GM18507 (cell line): ENCODE results near the gene RHEBL1.
A peak's percentile ranks its signal among the peaks of the same experiment; 100 is the strongest.

Source experiments
- DNase-seq: peaks from one replicate; pipeline ENCODE4 v3.0.0; 2011; ENCODE audit warnings: low read depth; ENCODE audit not compliant: insufficient read length; ENCODE audit errors: extremely low spot score
- FAIRE-seq: peaks from 2 replicates; lab custom pipeline; 2011; peaks lifted over from hg19 to GRCh38; lab: Jason Lieb, UNC

The RHEBL1 gene

GRCh38 chr12:49069507-49070346, at the start of gene RHEBL1:
Gene RHEBL1, minus strand, starts transcription at chr12:49069979. Its CDS starts 194 bp downstream, at chr12:49069785.
- DNase-seq (peak; percentile 97), FAIRE-seq (peak; percentile 98)

DNA sequence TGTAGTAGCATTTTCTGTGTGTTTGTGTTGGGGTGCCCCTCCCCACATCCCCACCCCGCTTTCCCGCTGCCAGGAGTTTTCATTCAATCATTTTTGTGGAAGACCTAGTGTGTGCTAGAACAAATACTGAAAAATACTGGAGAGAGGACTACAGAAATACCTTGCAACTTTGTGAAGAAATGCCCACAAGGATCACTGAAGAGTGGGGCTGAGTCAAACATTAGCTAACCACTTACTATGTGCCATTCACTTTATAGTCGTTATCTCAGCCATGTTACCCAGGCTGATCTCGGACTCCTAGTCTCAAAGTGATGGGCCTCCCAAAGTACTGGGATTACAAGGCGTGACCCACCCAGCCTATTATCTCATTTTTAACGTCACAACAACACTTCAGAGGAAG, 41.4 kb upstream of the RHEBL1 start:
- FAIRE-seq (no peak), DNase-seq (no peak)

DNA sequence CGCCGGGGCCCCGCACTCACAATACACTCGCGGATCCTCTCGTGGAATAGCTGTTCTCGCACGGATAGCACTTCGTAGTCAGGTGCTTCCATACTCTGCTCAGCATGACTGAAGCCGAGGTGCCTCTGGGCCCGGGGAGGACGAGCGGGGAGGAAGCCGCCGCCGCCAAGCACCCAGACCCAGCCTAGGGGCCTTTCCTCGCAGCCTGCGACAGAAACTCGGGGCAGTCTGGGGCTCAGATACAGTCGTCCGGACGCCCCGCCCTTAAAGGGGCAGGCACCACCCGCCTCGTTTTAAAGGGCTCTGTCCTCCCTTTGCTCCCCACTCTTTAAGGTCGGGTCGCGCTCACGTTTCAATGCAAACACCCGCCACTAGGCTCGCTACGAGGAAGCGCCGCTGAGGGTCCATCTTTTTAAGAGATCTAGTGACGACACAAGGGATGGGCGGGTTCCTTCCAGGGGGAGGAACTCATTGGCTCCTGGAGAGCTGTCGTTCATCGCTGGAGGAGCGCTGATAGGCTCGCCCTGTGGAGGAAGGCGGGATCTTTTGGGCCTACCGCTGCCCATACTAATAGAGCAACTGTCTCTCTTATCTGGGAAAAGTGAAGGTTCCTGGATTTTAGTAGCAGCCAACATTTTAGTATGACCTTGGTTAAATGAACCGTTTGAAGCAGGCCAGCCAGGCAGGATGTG, 40.8 kb upstream of the RHEBL1 start, which contains the start of gene LMBR1L:
Gene LMBR1L (minus strand): TSS at position 384 of the 692 bp plus-strand sequence. CDS start 292 bp downstream, at position 92.
- FAIRE-seq, result peak; percentile 98

DNA sequence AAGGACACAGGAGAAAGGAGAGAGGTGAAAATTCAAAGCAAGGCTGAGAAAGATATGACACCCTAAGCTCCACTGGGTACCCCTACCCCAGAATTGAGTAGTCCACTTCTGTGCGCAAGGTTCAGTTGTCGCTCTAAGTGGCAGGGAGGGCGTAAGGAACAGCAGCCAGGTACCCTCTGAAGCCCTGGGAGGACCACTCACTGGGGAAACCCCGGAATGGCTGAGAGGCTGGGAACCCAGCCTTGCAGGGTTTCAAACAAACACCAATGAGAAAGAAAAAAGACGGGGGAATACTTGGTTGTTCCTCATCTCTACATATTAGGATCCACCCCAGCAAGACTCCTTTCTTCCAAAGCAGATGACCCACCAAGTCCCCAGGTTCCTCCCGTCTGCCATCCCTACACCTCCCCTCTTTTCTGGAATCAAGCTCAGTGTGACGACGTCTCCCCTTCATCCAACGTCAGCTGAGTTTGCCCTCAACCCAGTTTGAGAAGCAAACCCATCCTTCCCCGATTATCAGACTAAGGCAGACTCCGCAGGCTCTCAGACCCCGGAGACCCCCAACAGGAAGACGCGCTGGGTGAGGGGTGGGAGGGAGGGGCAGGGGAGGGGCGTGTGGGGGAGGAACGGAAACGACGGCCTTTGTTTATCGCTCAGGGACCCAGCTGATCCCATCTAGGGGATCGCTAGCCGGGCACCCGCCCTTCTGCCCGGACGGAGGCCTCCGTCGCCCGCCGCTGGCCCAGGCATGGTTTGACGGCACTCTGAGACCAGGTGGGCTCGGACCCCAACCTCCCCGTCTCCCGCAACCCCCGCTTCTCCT, 40.1 kb upstream of the RHEBL1 start:
- no peak for DNase-seq
- FAIRE-seq, result no peak

More for the DNA sequence above, 40.8 kb upstream of the RHEBL1 start, which contains the start of gene LMBR1L:
- DNase-seq, result peak; percentile 98

DNA sequence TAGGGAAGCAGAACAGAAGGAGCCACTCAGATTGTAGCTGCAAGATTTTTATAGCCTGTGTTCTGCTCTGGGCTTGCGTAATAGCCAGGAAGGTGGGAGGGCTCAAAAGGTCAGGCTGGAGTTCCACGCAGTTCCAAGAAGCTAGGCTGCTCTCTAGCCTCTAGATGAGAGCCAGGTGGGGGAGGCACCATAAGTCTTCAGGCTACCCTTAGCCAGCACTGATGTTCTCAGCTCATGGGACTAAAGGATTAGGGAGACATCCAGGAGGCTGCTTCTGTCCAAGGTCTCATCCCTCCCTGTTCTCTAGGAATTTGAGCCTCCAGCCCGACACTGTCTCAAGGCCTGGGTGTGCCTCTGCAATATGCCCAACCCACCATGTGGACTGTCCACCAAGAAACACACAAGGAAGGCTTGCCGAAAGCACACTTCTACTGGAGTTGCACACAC, 39.2 kb upstream of the RHEBL1 start:
- FAIRE-seq (no peak), DNase-seq (no peak)

- FAIRE-seq (no peak), DNase-seq (no peak)
Measured at GRCh38 chr12:49105504-49106084, 35.8 kb upstream of the RHEBL1 start.

- DNase-seq (no peak), FAIRE-seq (no peak)
Measured at GRCh38 chr12:49104822-49105221, 35.0 kb upstream of the RHEBL1 start.

DNA sequence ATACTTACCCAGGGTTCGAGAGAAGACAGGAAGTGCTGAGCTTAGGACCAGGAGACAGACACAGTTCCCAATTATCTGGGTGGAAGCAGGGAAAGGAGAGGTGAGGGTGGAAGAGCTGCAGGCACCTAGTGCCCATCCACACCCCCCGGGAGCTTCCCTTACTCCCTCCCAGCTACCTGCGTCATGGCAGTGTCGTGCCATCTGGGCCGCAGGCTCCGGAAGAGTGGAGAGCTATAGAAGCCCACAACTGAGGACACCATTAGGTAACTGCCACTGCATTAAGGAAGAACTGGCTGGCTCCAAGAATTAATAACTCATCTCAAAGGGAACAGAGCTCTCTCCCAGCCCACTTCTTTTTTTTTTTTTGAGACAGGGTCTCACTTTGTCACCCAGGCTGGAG, 30.6 kb upstream of the RHEBL1 start:
- no peak for DNase-seq
- FAIRE-seq, result no peak

- FAIRE-seq (no peak), DNase-seq (no peak)
Measured at GRCh38 chr12:49098703-49099102, 28.9 kb upstream of the RHEBL1 start.

- peak; percentile 48 for DNase-seq
- FAIRE-seq, result peak; percentile 84
Measured at GRCh38 chr12:49098035-49098451, 28.3 kb upstream of the RHEBL1 start.

DNA sequence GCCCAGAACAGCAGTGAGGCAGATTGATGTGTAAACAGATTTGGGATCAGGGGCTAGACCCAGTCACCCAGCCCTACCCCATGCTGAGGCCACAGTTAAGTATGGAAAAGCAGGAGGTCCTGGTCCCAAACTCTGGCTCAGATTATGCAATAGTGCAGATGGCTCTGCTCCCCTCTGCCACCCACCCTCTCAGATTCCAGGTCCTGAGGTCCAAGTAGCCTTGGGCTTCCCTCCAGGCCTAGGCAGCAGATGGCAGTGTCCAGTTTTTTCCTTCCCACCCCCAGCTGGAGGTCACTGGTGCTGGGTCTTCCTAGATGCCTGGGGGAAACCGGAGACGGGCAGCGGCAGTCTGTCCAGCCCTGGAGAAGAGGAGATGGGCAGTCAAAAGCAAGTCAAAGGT, 27.6 kb upstream of the RHEBL1 start:
- no peak for DNase-seq
- FAIRE-seq, result no peak

DNA sequence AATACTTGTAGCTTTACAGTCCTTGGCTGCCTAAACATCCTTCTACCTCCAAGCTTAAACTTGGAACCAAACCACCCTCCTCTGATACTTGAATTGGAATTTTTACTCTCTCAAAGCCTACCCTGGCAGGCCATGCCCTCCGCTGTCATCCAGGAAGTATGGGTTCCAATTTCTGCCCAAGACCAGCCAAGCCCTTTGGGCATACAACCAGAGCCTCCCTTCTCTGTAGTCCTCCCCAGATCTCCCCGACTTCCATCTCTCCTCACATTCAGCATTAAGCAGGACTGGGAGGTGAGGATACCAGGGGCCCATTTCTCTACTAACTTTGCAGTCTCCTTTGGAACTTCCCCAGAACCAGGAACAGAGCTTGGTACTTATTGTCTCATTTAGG, 25.2 kb upstream of the RHEBL1 start:
- FAIRE-seq (no peak), DNase-seq (no peak)

GRCh38 chr12:49094160-49094974, 24.6 kb upstream of the RHEBL1 start, which contains the start of gene DHH:
Gene DHH, minus strand, starts transcription at chr12:49094801. Its CDS starts 289 bp downstream, at chr12:49094512.
- no peak for FAIRE-seq
- no peak for DNase-seq

DNA sequence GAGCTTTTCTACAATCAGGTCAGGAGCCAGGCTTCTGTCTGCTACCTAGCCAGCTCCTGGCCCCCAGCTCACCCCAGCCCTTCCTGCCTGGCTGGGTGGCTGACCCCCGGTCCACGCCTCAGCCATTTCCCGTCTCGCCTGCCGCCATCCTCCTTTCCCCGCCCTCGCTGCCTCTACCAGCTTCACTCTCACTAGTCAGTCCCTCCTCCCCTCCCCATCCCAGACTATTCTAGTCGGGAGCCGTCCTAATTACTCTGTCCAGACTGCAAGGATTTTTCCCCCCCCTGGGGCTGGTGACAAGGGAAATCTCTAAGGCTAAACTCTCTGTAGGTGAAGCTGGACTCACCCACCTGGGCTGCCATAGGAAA, 24.0 kb upstream of the RHEBL1 start:
- FAIRE-seq (no peak), DNase-seq (no peak)

GRCh38 chr12:49092816-49093406, 23.1 kb upstream of the RHEBL1 start:
- DNase-seq (no peak), FAIRE-seq (no peak)

DNA sequence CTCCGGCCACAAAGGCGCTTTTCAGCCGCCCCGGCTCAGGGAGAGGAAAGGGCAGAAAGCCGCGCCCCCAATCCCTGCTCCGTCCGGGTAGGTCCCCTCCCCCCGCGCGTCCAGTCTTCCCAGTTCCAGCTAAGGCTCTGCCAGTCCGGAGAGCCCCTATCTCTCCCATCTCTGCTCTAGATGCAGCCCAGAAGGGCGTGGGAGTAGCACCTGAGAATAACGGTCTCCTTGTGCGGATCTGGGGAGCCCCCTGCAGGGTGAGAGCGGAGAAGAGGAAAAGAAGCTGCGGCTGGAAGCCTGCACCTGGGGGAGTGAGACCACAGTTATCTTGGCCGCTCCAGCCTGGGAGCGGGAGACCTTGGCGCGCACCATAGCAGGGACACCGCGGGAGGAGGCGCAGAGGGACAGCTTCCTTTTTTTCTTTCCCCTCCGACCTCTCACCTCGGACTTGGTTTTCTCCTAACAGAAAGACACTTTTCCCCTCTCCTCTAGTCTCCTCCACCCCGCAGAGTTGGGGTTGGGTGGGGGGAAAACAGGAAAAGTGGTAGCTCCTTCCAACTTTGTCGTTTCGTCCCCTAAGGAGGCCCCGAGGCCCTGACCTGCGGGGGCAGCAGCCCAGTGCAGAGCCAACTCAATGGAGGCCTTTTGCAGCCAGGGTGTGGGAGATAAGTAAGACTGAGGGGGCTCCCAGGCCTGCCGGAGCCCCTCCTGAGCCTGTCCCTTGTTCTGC, 22.5 kb upstream of the RHEBL1 start:
- DNase-seq (peak; percentile 59), FAIRE-seq (peak; percentile 67)

DNA sequence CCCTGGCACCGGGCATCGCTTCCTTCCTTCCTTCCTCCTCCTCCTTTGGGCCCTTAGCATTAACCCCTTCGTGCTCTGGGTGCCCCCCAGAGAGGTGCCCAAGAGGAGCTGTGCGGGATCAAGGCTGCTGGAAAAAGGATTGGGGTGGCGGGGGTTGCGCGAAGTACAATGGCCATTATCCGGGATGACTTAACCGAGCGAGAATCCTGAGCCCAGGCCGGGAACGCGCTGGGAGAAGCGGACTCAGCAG, 22.0 kb upstream of the RHEBL1 start:
- DNase-seq (no peak), FAIRE-seq (no peak)
